PC-3 (cell line): Measurements from ENCODE around the gene IFT57. TPM values are rescaled to one million over a fixed set of nuclear protein-coding genes. Genes with fewer than 3 reads are reported as not detected.

ENCODE experiments used
- ATAC-seq: fragments of 200-7000 bp; cut with Tn5 transposase; 2 replicates; pipeline ENCODE4 v1.9.1; 2020; ENCODE audit warnings: mild to moderate bottlenecking, moderate library complexity
- BruUV-seq: library from RNA; stranded (reverse); fragments of 400-500 nt; replicated peaks from 2 replicates; lab custom pipeline; 2021; lab: Mats Ljungman, UMichigan
- CTCF ChIA-PET: fragments of 300-600 bp; sonication (Branson Sonifier 250); formaldehyde crosslinking; loops from one replicate; lab custom pipeline; 2022; ENCODE audit warnings: antibody characterized with exemption; lab: Charles Lee
- POLR2A ChIA-PET: fragments of 300-600 bp; sonication (Branson Sonifier 250); formaldehyde crosslinking; loops from one replicate; lab custom pipeline; 2022; ENCODE audit warnings: antibody characterized with exemption; ENCODE audit not compliant: unreplicated experiment; lab: Charles Lee
- DNase-seq: peaks from one replicate; pipeline ENCODE4 v3.0.0-alpha.2; 2015
- H2AFZ ChIP-seq: fragments of 300-600 bp; sonication (generic); 2 replicates; pipeline ENCODE4 v1.6.0; 2016; ENCODE audit warnings: antibody characterized with exemption, low read length
- H3F3A ChIP-seq: fragments of 300-600 bp; sonication (generic); one replicate; pipeline ENCODE4 v1.6.0; 2017; ENCODE audit warnings: antibody characterized with exemption, low read length, control low read depth, mild to moderate bottlenecking; ENCODE audit not compliant: unreplicated experiment
- H3K27ac ChIP-seq: fragments of 300-600 bp; sonication (generic); 2 replicates; pipeline ENCODE4 v1.5.1; 2016; ENCODE audit warnings: mild to moderate bottlenecking, low read length
- H3K27me3 ChIP-seq: fragments of 300-600 bp; sonication (generic); 2 replicates; pipeline ENCODE4 v1.6.1; 2016; ENCODE audit warnings: low read length, mixed read lengths
- H3K36me3 ChIP-seq: fragments of 300-600 bp; sonication (generic); 2 replicates; pipeline ENCODE4 v1.6.1; 2016; ENCODE audit warnings: low read depth, mixed run types, low read length, mixed read lengths
- H3K4me1 ChIP-seq: fragments of 300-600 bp; sonication (generic); 2 replicates; pipeline ENCODE4 v1.5.1; 2016; ENCODE audit warnings: low read length; ENCODE audit not compliant: insufficient read depth
- H3K4me2 ChIP-seq: fragments of 300-600 bp; sonication (generic); 2 replicates; pipeline ENCODE4 v1.6.0; 2016; ENCODE audit warnings: low read length
- H3K4me3 ChIP-seq: fragments of 300-600 bp; sonication (generic); 2 replicates; pipeline ENCODE4 v1.5.1; 2016; ENCODE audit warnings: mild to moderate bottlenecking, low read length, mixed read lengths
- H3K79me2 ChIP-seq: fragments of 300-600 bp; sonication (generic); 2 replicates; pipeline ENCODE4 v1.6.1; 2017; ENCODE audit warnings: low read length, mixed read lengths
- H3K9ac ChIP-seq: fragments of 300-600 bp; sonication (generic); 2 replicates; pipeline ENCODE4 v1.6.0; 2016; ENCODE audit warnings: mild to moderate bottlenecking, low read length
- H3K9me2 ChIP-seq: fragments of 300-600 bp; sonication (generic); replicated peaks from 2 replicates; pipeline ENCODE4 v1.6.1; 2016; ENCODE audit warnings: mixed run types, low read length, mixed read lengths
- H3K9me3 ChIP-seq: fragments of 300-600 bp; sonication (generic); 2 replicates; pipeline ENCODE4 v1.6.1; 2016; ENCODE audit warnings: low read length, mixed read lengths
- H4K20me1 ChIP-seq: fragments of 300-600 bp; sonication (generic); 2 replicates; pipeline ENCODE4 v1.6.1; 2016; ENCODE audit warnings: low read length, mixed read lengths
- CTCF ChIP-seq: fragments of 300-600 bp; sonication (generic); conservative IDR thresholded peaks from 2 replicates; pipeline ENCODE4 v1.5.1; 2017; ENCODE audit warnings: antibody characterized with exemption, low read depth, mild to moderate bottlenecking, low read length
- EZH2 ChIP-seq: fragments of 300-600 bp; sonication (generic); IDR thresholded peaks from one replicate; pipeline ENCODE4 v1.6.1; 2017; ENCODE audit warnings: antibody characterized with exemption, mild to moderate bottlenecking, low read length; ENCODE audit not compliant: unreplicated experiment
- EZH2phosphoT487 ChIP-seq: fragments of 300-600 bp; sonication (generic); IDR thresholded peaks from 2 replicates; pipeline ENCODE4 v1.6.1; 2018; ENCODE audit warnings: mild to moderate bottlenecking, antibody characterized with exemption, low read length, borderline replicate concordance
- intact Hi-C: fragments of 100-400 bp; cut with micrococcal nuclease; formaldehyde crosslinking; loops from 2 replicates; pipeline ENCODE4 v1.9.0; 2023
- total RNA-seq: library from RNA; depleted of rRNA; stranded (reverse); fragments of >200 nt; gene quantifications from 2 replicates; pipeline ENCODE4 v1.2.3, GENCODE V29; 2014

Gene IFT57
- total RNA-seq, 1 experiment from 2014 or later = 54.0 TPM

GRCh38 chr3:108218811-108219210 is 3.4 kb downstream of the IFT57 start:
- H3K27ac ChIP-seq = no peak overlapping the region
- H3K9ac ChIP-seq = no peak overlapping the region
- H3K4me2 ChIP-seq = peak overlapping the region; percentile 91
- H3K4me3 ChIP-seq = peak overlapping the region; percentile 89; the same call in 1 of the 2 replicates
- no peaks in the 10 kb centered on the region for H3K27me3 ChIP-seq
- no peaks in the 10 kb centered on the region for H3F3A ChIP-seq
- intact Hi-C loops = loop anchor here (5.0 kb wide), 1 partner anchor 37 kb away; no protein-coding TSS in a partner anchor
- H3K9me3 ChIP-seq = no peaks in the 10 kb centered on the region
- H3K4me1 ChIP-seq = peaks cover 41% of the 10 kb centered on the region
- CTCF ChIA-PET = no interaction called here
- H2AFZ ChIP-seq = no peak overlapping the region
- H4K20me1 ChIP-seq = no peaks in the 10 kb centered on the region
- BruUV-seq = no TSS peak
- peaks cover 29% of the 10 kb centered on the region for H3K79me2 ChIP-seq
- no peaks in the 10 kb centered on the region for H3K9me2 ChIP-seq
- TF ChIP-seq EZH2 = no peak
- TF ChIP-seq CTCF = no peak
- TF ChIP-seq EZH2phosphoT487 = no peak
- POLR2A ChIA-PET = no interaction called here
- no peak for ATAC-seq
- DNase-seq = peak; percentile 26
- no peaks in the 10 kb centered on the region for H3K36me3 ChIP-seq

- CTCF ChIA-PET = no interaction called here
- H3K9me2 ChIP-seq = no peaks in the 10 kb centered on the region
- peaks cover 27% of the 10 kb centered on the region for H3K4me1 ChIP-seq
- H2AFZ ChIP-seq = no peak overlapping the region
- POLR2A ChIA-PET = no interaction called here
- H3K27me3 ChIP-seq = no peaks in the 10 kb centered on the region
- peaks cover 7% of the 10 kb centered on the region; the same call in 1 of the 2 replicates for H3K36me3 ChIP-seq
- no TSS peak for BruUV-seq
- no peaks in the 10 kb centered on the region for H3F3A ChIP-seq
- intact Hi-C loops = loop anchor here (5.0 kb wide), 1 partner anchor 34 kb away; no protein-coding TSS in a partner anchor
- no peak overlapping the region for H3K27ac ChIP-seq
- DNase-seq (no peak), ATAC-seq (no peak)
- H3K9ac ChIP-seq = no peak overlapping the region
- H3K4me3 ChIP-seq = no peak overlapping the region
- H3K9me3 ChIP-seq = no peaks in the 10 kb centered on the region
- peaks cover 17% of the 10 kb centered on the region for H3K79me2 ChIP-seq
- no peak for TF ChIP-seq CTCF
- no peak for TF ChIP-seq EZH2
- no peak for TF ChIP-seq EZH2phosphoT487
- H3K4me2 ChIP-seq = no peak overlapping the region
- H4K20me1 ChIP-seq = no peaks in the 10 kb centered on the region
These were observed 6.4 kb downstream of the IFT57 start for GRCh38 chr3:108215871-108216270.

GRCh38 chr3:108209579-108209978 is 12.6 kb downstream of the IFT57 start:
- CTCF ChIA-PET = no interaction called here
- no peak for DNase-seq
- POLR2A ChIA-PET = no interaction called here
- Histone ChIP-seq H3K4me3 (no peak overlapping the region), H3K27me3 (no peaks in the 10 kb centered on the region), H3K9me3 (no peaks in the 10 kb centered on the region), H4K20me1 (no peaks in the 10 kb centered on the region), H3K27ac (no peak overlapping the region), H3K79me2 (no peaks in the 10 kb centered on the region), H3K36me3 (peaks cover 8% of the 10 kb centered on the region; the same call in 1 of the 2 replicates), H3K9me2 (no peaks in the 10 kb centered on the region), H3K4me2 (no peak overlapping the region), H3K9ac (no peak overlapping the region), H3F3A (no peaks in the 10 kb centered on the region), H3K4me1 (no peaks in the 10 kb centered on the region), H2AFZ (no peak overlapping the region)
- TF ChIP-seq EZH2 = no peak
- TF ChIP-seq EZH2phosphoT487 = no peak
- no peak for TF ChIP-seq CTCF
- BruUV-seq = no TSS peak
- intact Hi-C loops = no loop called here
- ATAC-seq = no peak
